Kidney epithelial cell (primary cell): Measurements from ENCODE around the gene TOPAZ1. TPM values are rescaled to one million over a fixed set of nuclear protein-coding genes. Genes with fewer than 3 reads are reported as not detected.

Experiments used
- DNase-seq: peaks from one replicate; pipeline ENCODE4 v3.0.0-alpha.2; 2010; ENCODE audit warnings: low read depth
- H3K27me3 ChIP-seq: 2 replicates; pipeline ENCODE4 v1.6.0; 2011; ENCODE audit warnings: low read length; ENCODE audit not compliant: control insufficient read depth, insufficient read depth
- H3K36me3 ChIP-seq: 2 replicates; pipeline ENCODE4 v1.5.1; 2011; ENCODE audit warnings: low read length; ENCODE audit not compliant: control insufficient read depth, insufficient read depth
- H3K4me3 ChIP-seq: 2 replicates; pipeline ENCODE4 v1.5.1; 2011; ENCODE audit warnings: low read depth, mild to moderate bottlenecking, control low read depth, low read length
- total RNA-seq: library from RNA; depleted of rRNA; stranded (reverse); fragments of >200 nt; gene quantifications from 2 replicates; pipeline ENCODE4 v1.2.3, GENCODE V29; 2015
- TF ChIP-seq, protein P1 (sequence below): IDR thresholded peaks from 2 replicates; pipeline ENCODE4 v1.5.1; 2011; ENCODE audit warnings: mild to moderate bottlenecking, moderate library complexity, low read length, control low read depth, inconsistent platforms; ENCODE audit not compliant: insufficient read depth, poor library complexity, severe bottlenecking

The TOPAZ1 gene
- total RNA-seq, 1 donor from 2014 or later: not detected

DNA sequence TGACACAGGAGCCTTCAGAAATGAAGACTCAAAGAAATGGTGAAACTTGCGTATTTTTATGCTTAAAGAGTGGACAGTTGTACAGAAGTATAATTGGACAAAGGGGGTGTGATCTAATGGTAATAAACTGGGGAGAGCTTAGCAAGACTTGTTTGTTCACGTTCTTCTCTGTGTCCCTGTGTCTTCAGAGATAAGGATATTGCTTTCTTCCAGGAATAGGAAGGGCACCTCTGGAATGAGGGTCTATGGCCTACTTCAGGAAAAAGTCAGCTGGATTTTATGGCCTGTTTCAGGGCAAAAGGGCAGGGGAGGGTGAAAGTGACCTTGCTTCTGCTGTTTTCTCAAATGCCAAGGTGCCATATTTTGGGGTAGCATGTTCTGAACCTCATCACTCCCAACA lies 4.5 kb upstream of the TOPAZ1 start:
- no peak overlapping the region for H3K4me3 ChIP-seq
- no peaks in the 10 kb centered on the region for H3K27me3 ChIP-seq
- TF ChIP-seq, protein P1, sequence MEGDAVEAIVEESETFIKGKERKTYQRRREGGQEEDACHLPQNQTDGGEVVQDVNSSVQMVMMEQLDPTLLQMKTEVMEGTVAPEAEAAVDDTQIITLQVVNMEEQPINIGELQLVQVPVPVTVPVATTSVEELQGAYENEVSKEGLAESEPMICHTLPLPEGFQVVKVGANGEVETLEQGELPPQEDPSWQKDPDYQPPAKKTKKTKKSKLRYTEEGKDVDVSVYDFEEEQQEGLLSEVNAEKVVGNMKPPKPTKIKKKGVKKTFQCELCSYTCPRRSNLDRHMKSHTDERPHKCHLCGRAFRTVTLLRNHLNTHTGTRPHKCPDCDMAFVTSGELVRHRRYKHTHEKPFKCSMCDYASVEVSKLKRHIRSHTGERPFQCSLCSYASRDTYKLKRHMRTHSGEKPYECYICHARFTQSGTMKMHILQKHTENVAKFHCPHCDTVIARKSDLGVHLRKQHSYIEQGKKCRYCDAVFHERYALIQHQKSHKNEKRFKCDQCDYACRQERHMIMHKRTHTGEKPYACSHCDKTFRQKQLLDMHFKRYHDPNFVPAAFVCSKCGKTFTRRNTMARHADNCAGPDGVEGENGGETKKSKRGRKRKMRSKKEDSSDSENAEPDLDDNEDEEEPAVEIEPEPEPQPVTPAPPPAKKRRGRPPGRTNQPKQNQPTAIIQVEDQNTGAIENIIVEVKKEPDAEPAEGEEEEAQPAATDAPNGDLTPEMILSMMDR: no peak
- no peaks in the 10 kb centered on the region for H3K36me3 ChIP-seq
- DNase-seq: no peak

DNA sequence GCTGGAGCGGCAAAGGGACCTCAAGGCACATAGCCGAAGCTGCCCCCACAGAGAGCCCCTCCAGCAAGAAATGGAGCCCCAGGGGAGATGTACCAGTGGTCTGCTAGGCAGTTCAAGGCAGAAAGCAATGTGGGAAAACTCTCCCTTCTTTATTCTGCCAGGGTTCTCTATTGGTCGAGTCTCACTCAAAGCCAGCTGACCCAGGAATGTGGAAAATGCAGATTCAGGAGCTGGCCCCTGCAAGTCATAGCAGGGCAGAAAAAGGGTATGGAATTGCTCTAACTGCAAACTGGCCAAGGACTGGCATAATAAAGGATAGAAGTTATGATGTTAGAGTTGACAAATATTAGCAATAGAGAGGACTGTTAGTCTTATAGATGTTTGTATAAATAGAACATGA lies 4.0 kb upstream of the TOPAZ1 start:
- H3K36me3 ChIP-seq: no peaks in the 10 kb centered on the region
- H3K4me3 ChIP-seq: no peak overlapping the region
- no peaks in the 10 kb centered on the region for H3K27me3 ChIP-seq
- TF ChIP-seq, protein P1: no peak
- no peak for DNase-seq

DNA sequence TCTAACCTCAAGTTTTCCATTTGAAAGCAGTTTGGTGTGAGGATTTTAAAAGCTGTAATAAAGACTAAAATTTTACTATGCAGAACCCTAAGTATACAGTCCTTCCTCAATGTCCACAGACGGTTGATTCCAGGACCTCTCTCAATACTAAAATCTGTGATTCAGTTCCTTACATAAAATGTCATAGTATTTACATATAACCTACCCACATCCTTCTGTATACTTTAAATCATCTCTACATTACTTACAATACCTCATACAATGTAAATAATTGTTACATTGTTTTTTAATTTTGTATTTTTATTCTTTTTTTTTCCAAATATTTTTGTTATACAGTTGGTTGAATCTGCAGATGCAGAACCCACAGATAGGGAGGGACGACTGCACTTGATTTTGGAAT lies 2.8 kb upstream of the TOPAZ1 start:
- no peaks in the 10 kb centered on the region for H3K36me3 ChIP-seq
- no peaks in the 10 kb centered on the region for H3K27me3 ChIP-seq
- DNase-seq: no peak
- TF ChIP-seq, protein P1: no peak
- no peak overlapping the region for H3K4me3 ChIP-seq

DNA sequence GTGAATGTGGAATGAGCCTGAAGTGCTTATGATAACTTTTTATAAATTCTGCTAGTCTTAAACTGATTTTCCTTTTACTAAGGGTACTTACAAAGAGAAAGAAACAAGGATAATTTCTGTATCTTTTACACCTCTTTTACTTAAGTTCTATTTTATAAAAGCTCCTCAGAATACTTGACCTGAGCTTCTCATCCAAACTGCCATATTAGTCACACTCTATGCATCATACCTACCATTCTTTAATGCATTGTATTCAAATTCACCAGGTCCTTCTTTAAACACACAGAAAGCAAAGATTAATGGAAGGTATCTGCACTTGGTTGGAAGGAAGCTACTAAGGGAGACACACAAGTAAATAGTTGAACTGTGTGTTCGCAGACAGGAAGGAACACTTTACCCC lies 1.6 kb upstream of the TOPAZ1 start:
- H3K36me3 ChIP-seq: no peaks in the 10 kb centered on the region
- H3K27me3 ChIP-seq: no peaks in the 10 kb centered on the region
- DNase-seq: no peak
- TF ChIP-seq, protein P1: no peak
- no peak overlapping the region for H3K4me3 ChIP-seq

DNA sequence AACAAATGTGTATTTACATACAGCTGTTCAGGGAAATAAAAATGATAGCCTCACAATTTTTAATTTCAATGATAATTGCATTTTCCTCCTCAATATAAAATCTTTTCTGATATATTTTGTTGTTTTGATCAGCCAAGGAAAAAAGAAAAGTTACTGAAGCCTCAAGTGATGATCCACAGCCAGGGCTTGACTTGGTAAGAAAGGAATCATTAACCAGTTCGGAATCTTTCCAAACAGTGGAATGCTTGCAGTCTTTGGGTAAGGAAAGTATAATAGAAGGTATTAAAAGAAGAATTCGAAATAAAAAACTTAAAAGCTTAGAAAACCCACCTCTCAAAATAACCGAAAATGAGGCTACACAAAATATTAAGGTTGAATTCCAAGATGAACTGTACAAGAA lies 1.0 kb downstream of the TOPAZ1 start:
- no peaks in the 10 kb centered on the region for H3K36me3 ChIP-seq
- H3K4me3 ChIP-seq: no peak overlapping the region
- no peaks in the 10 kb centered on the region for H3K27me3 ChIP-seq
- TF ChIP-seq, protein P1: no peak
- DNase-seq: no peak

DNA sequence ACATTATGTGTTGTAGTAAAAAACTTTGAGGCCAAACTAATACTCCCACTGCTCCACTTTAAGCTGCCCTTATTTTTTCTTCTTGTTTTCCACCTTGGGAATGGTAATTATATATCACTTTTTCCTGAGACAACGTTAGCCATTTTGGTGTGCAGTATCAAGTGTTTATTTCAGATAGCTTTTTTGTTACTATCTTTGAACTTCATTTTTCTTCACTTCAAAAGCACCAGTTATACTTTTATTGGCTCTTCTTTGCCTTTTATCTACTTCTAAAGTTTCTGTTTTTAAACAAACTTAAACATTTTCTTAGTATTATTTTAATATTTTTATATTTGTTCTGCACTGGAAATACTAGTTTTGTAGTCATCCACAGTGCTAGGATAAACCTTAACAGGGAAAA lies 6.5 kb downstream of the TOPAZ1 start:
- no peaks in the 10 kb centered on the region for H3K36me3 ChIP-seq
- TF ChIP-seq, protein P1: no peak
- H3K27me3 ChIP-seq: no peaks in the 10 kb centered on the region
- H3K4me3 ChIP-seq: no peak overlapping the region
- DNase-seq: no peak
